IMR-90 (cell line): Measurements from ENCODE around the gene PCBD1.

ENCODE experiments used
- NFE2L2 ChIP-seq: fragments of 150-350 bp; IDR thresholded peaks from 2 replicates; pipeline ENCODE4 v1.6.1; 2016; ENCODE audit warnings: low read depth, mild to moderate bottlenecking, low read length
- POLR2A ChIP-seq: IDR thresholded peaks from 2 replicates; pipeline ENCODE4 v1.6.1; 2012; ENCODE audit warnings: mild to moderate bottlenecking, low read depth, low read length
- RAD21 ChIP-seq: IDR thresholded peaks from 2 replicates; pipeline ENCODE4 v1.6.1; 2012; ENCODE audit warnings: low read length, improper control_type of control experiment
- RFX5 ChIP-seq: IDR thresholded peaks from 2 replicates; pipeline ENCODE4 v1.8.0; 2012; ENCODE audit warnings: low read depth, mild to moderate bottlenecking, low read length, moderate library complexity
- SMC3 ChIP-seq: fragments of 150-350 bp; IDR thresholded peaks from 2 replicates; pipeline ENCODE4 v1.6.1; 2016; ENCODE audit warnings: low read depth, mild to moderate bottlenecking, antibody characterized with exemption, low read length, moderate library complexity
- TF ChIP-seq, protein P1 (sequence below): conservative IDR thresholded peaks from 2 replicates; pipeline ENCODE4 v1.5.1; 2012; ENCODE audit warnings: mild to moderate bottlenecking, low read depth, low read length, improper control_type of control experiment
- TF ChIP-seq, protein P2 (sequence below): fragments of 150-350 bp; IDR thresholded peaks from 2 replicates; pipeline ENCODE4 v1.6.1; 2017; ENCODE audit warnings: mild to moderate bottlenecking, antibody characterized with exemption, low read length, low read depth

DNA sequence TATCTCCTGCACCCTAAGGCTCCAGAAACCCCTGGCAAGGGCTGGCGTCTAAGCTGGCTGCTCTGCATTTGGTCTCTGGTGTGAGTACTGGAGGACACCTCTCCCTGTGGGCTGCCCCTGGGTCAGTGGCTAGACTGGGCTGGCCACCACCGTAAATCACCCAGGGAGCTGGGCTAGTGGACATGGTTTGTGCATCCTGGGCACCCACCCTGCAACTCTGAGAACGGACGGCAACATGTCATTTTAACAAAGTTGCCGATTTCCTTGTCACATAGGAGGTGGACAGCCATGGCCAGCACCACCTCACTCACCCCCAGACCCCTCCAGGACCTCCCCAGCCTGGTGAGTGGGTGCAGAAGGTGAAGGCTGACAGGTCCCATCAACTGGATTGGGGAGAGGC is 26.8 kb upstream of the PCBD1 start:
- TF ChIP-seq POLR2A (no peak), RAD21 (no peak), NFE2L2 (no peak), SMC3 (no peak), RFX5 (no peak)
- TF ChIP-seq, protein P1, sequence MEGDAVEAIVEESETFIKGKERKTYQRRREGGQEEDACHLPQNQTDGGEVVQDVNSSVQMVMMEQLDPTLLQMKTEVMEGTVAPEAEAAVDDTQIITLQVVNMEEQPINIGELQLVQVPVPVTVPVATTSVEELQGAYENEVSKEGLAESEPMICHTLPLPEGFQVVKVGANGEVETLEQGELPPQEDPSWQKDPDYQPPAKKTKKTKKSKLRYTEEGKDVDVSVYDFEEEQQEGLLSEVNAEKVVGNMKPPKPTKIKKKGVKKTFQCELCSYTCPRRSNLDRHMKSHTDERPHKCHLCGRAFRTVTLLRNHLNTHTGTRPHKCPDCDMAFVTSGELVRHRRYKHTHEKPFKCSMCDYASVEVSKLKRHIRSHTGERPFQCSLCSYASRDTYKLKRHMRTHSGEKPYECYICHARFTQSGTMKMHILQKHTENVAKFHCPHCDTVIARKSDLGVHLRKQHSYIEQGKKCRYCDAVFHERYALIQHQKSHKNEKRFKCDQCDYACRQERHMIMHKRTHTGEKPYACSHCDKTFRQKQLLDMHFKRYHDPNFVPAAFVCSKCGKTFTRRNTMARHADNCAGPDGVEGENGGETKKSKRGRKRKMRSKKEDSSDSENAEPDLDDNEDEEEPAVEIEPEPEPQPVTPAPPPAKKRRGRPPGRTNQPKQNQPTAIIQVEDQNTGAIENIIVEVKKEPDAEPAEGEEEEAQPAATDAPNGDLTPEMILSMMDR, result no peak
- TF ChIP-seq, protein P2, sequence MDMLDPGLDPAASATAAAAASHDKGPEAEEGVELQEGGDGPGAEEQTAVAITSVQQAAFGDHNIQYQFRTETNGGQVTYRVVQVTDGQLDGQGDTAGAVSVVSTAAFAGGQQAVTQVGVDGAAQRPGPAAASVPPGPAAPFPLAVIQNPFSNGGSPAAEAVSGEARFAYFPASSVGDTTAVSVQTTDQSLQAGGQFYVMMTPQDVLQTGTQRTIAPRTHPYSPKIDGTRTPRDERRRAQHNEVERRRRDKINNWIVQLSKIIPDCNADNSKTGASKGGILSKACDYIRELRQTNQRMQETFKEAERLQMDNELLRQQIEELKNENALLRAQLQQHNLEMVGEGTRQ, result no peak
